NT2/D1 (cell line): ENCODE measurements around the gene MALRD1.

Experiments used
- SUZ12 ChIP-seq: IDR thresholded peaks from 2 replicates; pipeline ENCODE4 v1.6.1; 2011; ENCODE audit not compliant: insufficient read length, insufficient read depth; ENCODE audit errors: extremely low read depth
- YY1 ChIP-seq: IDR thresholded peaks from 2 replicates; pipeline ENCODE4 v1.6.1; 2011; ENCODE audit not compliant: insufficient read length, insufficient read depth
- ZNF274 ChIP-seq: IDR thresholded peaks from 2 replicates; pipeline ENCODE4 v1.6.1; 2011; ENCODE audit warnings: mild to moderate bottlenecking, low read depth, low read length

DNA sequence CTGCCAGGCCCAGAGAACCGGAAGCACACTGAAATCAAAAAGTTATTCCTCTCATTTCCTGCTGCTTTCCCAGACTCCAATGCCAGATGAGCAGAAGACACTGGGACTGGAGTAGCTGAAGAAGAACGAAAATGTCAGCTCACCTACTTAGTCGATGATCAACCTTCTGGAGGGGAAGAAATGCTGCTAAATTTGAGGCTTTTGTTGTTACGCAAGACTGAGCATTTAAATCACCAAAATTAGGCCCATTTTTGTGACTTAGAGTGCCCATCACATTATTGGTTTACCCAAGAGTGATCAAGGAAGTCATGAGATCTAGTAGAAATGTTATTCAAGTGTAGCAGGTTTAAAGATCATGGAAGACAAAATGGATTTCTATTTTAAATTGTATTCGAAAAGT, 585.6 kb downstream of the MALRD1 start:
- no peak for TF ChIP-seq SUZ12
- no peak for TF ChIP-seq ZNF274
- TF ChIP-seq YY1 = no peak
